GM12878 (cell line): Measurements from ENCODE around the gene OR2AG1.

ENCODE experiments used
- BHLHE40 ChIP-seq, 2 experiments: fragments of 450-650 bp in 1 of 2; IDR thresholded peaks; 2 replicates each; pipeline ENCODE4 v1.6.1; 2011 to 2017; ENCODE audit warnings: low read depth in 2 of 2, borderline replicate concordance in 1 of 2, improper control_type of control experiment in 1 of 2, low read length in 1 of 2, mild to moderate bottlenecking in 1 of 2
- CTCF ChIP-seq, 3 experiments: IDR thresholded peaks in 2 of 3; conservative IDR thresholded peaks in 1 of 3; 2 replicates each; pipeline ENCODE4 v1.5.1; 2011; ENCODE audit warnings: low read depth in 3 of 3, low read length in 3 of 3, mild to moderate bottlenecking in 3 of 3, control low read depth in 2 of 3, moderate library complexity in 2 of 3, inconsistent platforms in 1 of 3, mixed read lengths in 1 of 3; ENCODE audit not compliant: control insufficient read depth in 2 of 3, insufficient read depth in 1 of 3; ENCODE audit errors: extremely low read depth in 1 of 3
- EZH2 ChIP-seq: IDR thresholded peaks from 2 replicates; pipeline ENCODE4 v1.6.1; 2012; ENCODE audit warnings: low read depth, mild to moderate bottlenecking, control low read depth, inconsistent platforms, low read length, borderline replicate concordance; ENCODE audit not compliant: control insufficient read depth
- MXI1 ChIP-seq: fragments of 150-350 bp; IDR thresholded peaks from 2 replicates; pipeline ENCODE4 v1.6.1; 2011; ENCODE audit warnings: low read depth, mild to moderate bottlenecking, inconsistent platforms, low read length, improper control_type of control experiment
- PRDM15 ChIP-seq: fragments of 450-650 bp; formaldehyde crosslinking; IDR thresholded peaks from 2 replicates; pipeline ENCODE4 v1.4.0; 2020; ENCODE audit warnings: mild to moderate bottlenecking, moderate library complexity
- USF2 ChIP-seq: IDR thresholded peaks from 2 replicates; pipeline ENCODE4 v1.6.1; 2011; ENCODE audit warnings: low read depth, low read length, improper control_type of control experiment, borderline replicate concordance

GRCh38 chr11:6794639-6795038 lies 11.8 kb downstream of the OR2AG1 start:
- TF ChIP-seq USF2 (no peak), EZH2 (no peak), CTCF (IDR thresholded peaks at IDR 0.05 in 2 of 3, conservative IDR thresholded peaks at IDR 0.05 in 1 of 3; ENCODE audit: control insufficient read depth in 2 of 3, extremely low read depth in 1 of 3, insufficient read depth in 1 of 3, low read depth in 3 of 3, low read length in 3 of 3) (no peak), MXI1 (no peak), BHLHE40 (IDR thresholded peaks at IDR 0.05; ENCODE audit: borderline replicate concordance in 1 of 2, low read depth in 2 of 2, low read length in 1 of 2) (no peak), PRDM15 (CRISPR knock-in tag) (no peak)
